Parathyroid adenoma (tissue), 2 donors: ENCODE data around the gene SPSB1.
A peak's percentile ranks its signal among the peaks of the same experiment; 100 is the strongest.

Experiments used
- H2AFZ ChIP-seq: fragments of 300-600 bp; sonication (generic); one replicate; pipeline ENCODE4 v1.7.0; 2017; ENCODE audit warnings: antibody characterized with exemption, mild to moderate bottlenecking
- H3K27ac ChIP-seq: fragments of 300-600 bp; sonication (generic); one replicate; pipeline ENCODE4 v1.7.0; 2017
- H3K27me3 ChIP-seq: fragments of 300-600 bp; sonication (generic); one replicate; pipeline ENCODE4 v1.7.0; 2017; ENCODE audit warnings: low read length; ENCODE audit not compliant: control insufficient read depth, insufficient read depth
- H3K36me3 ChIP-seq: fragments of 300-600 bp; sonication (generic); one replicate; pipeline ENCODE4 v1.7.0; 2017; ENCODE audit warnings: low read length; ENCODE audit not compliant: control insufficient read depth, insufficient read depth
- H3K4me1 ChIP-seq: fragments of 300-600 bp; sonication (generic); one replicate; pipeline ENCODE4 v1.7.0; 2017; ENCODE audit warnings: control low read depth
- H3K4me2 ChIP-seq: fragments of 300-600 bp; sonication (generic); one replicate; pipeline ENCODE4 v1.7.0; 2017; ENCODE audit warnings: low read length
- H3K4me3 ChIP-seq: fragments of 300-600 bp; sonication (generic); one replicate; pipeline ENCODE4 v1.7.0; 2017; ENCODE audit warnings: low read depth, low read length
- H3K79me2 ChIP-seq: fragments of 300-600 bp; sonication (generic); one replicate; pipeline ENCODE4 v1.7.0; 2017; ENCODE audit warnings: control low read depth
- H3K9ac ChIP-seq: fragments of 300-600 bp; sonication (generic); one replicate; pipeline ENCODE4 v1.7.0; 2017; ENCODE audit warnings: mild to moderate bottlenecking
- H3K9me3 ChIP-seq: fragments of 300-600 bp; sonication (generic); one replicate; pipeline ENCODE4 v1.7.0; 2017; ENCODE audit warnings: low read length; ENCODE audit not compliant: control insufficient read depth
- CTCF ChIP-seq: fragments of 300-600 bp; sonication (generic); IDR thresholded peaks from one replicate; pipeline ENCODE4 v1.7.0; 2017; ENCODE audit warnings: antibody characterized with exemption, mild to moderate bottlenecking
- donor health status: primary hyperparathyroidism.

SPSB1 gene

GRCh38 chr1:9302745-9303524 lies 10.2 kb downstream of the SPSB1 start:
- Histone ChIP-seq H3K4me1 (peaks cover 3% of the 10 kb centered on the region), H3K27ac (peak overlapping the region; percentile 53), H3K4me3 (no peak overlapping the region)

GRCh38 chr1:9303916-9304315 lies 11.2 kb downstream of the SPSB1 start:
- H3K36me3 ChIP-seq = no peaks in the 10 kb centered on the region
- H3K27me3 ChIP-seq = no peaks in the 10 kb centered on the region
- no peak overlapping the region for H3K4me3 ChIP-seq
- H3K4me1 ChIP-seq = peaks cover 3% of the 10 kb centered on the region
- no peaks in the 10 kb centered on the region for H3K9me3 ChIP-seq
- H2AFZ ChIP-seq = no peak overlapping the region
- peaks cover 2% of the 10 kb centered on the region for H3K79me2 ChIP-seq
- H3K4me2 ChIP-seq = no peak overlapping the region
- no peak for TF ChIP-seq CTCF
- H3K9ac ChIP-seq = no peak overlapping the region
- no peak overlapping the region for H3K27ac ChIP-seq

More at GRCh38 chr1:9302745-9303524, 10.2 kb downstream of the SPSB1 start:
- H3K4me2 ChIP-seq = no peak overlapping the region
- H2AFZ ChIP-seq = no peak overlapping the region
- H3K36me3 ChIP-seq = no peaks in the 10 kb centered on the region
- no peaks in the 10 kb centered on the region for H3K27me3 ChIP-seq
- H3K79me2 ChIP-seq = peaks cover 2% of the 10 kb centered on the region
- H3K9me3 ChIP-seq = no peaks in the 10 kb centered on the region
- no peak for TF ChIP-seq CTCF
- no peak overlapping the region for H3K9ac ChIP-seq

GRCh38 chr1:9305216-9305615 lies 12.5 kb downstream of the SPSB1 start:
- Histone ChIP-seq H3K9me3 (no peaks in the 10 kb centered on the region), H3K4me1 (peaks cover 3% of the 10 kb centered on the region), H3K36me3 (no peaks in the 10 kb centered on the region), H3K79me2 (peaks cover 2% of the 10 kb centered on the region), H3K27ac (no peak overlapping the region), H3K4me3 (no peak overlapping the region), H3K27me3 (no peaks in the 10 kb centered on the region), H3K4me2 (no peak overlapping the region), H3K9ac (no peak overlapping the region), H2AFZ (no peak overlapping the region)
- TF ChIP-seq CTCF = no peak

GRCh38 chr1:9306006-9306405 lies 13.3 kb downstream of the SPSB1 start:
- no peak for TF ChIP-seq CTCF
- Histone ChIP-seq H3K4me1 (peaks cover 3% of the 10 kb centered on the region), H2AFZ (no peak overlapping the region), H3K4me3 (no peak overlapping the region), H3K4me2 (no peak overlapping the region), H3K27me3 (no peaks in the 10 kb centered on the region), H3K9me3 (no peaks in the 10 kb centered on the region), H3K27ac (no peak overlapping the region), H3K79me2 (no peaks in the 10 kb centered on the region), H3K36me3 (no peaks in the 10 kb centered on the region), H3K9ac (no peak overlapping the region)

- H3K4me3 ChIP-seq = no peak overlapping the region
- H3K9me3 ChIP-seq = no peaks in the 10 kb centered on the region
- no peaks in the 10 kb centered on the region for H3K27me3 ChIP-seq
- peaks cover 3% of the 10 kb centered on the region for H3K4me1 ChIP-seq
- H3K9ac ChIP-seq = no peak overlapping the region
- H3K36me3 ChIP-seq = no peaks in the 10 kb centered on the region
- no peaks in the 10 kb centered on the region for H3K79me2 ChIP-seq
- H2AFZ ChIP-seq = no peak overlapping the region
- H3K27ac ChIP-seq = no peak overlapping the region
- no peak overlapping the region for H3K4me2 ChIP-seq
- TF ChIP-seq CTCF = no peak
Observed at GRCh38 chr1:9307303-9307702, 14.6 kb downstream of the SPSB1 start.
